HL-60 (cell line): ENCODE measurements around the gene DYRK1A.

Source experiments
- DNase-seq, 2 experiments: peaks; one replicate each; pipeline ENCODE4 v3.0.0-alpha.2; 2010 to 2020; ENCODE audit warnings: low read depth in 1 of 2, low spot score in 1 of 2
- H3K27ac ChIP-seq: fragments of 250-450 bp; sonication (Bioruptor Pico); replicated peaks from 2 replicates; pipeline ENCODE4 v1.5.1; 2020; ENCODE audit warnings: mild to moderate bottlenecking, moderate library complexity
- H3K27me3 ChIP-seq: fragments of 250-450 bp; sonication (Bioruptor Pico); 2 replicates; pipeline ENCODE4 v1.5.1; 2021; ENCODE audit warnings: mild to moderate bottlenecking, moderate library complexity; ENCODE audit not compliant: insufficient read depth, poor library complexity, severe bottlenecking
- H3K4me3 ChIP-seq: replicated peaks from 2 replicates; pipeline ENCODE4 v1.5.1; 2011; ENCODE audit warnings: mild to moderate bottlenecking, control low read depth, low read length; ENCODE audit not compliant: insufficient read depth
- CTCF ChIP-seq: IDR thresholded peaks from one replicate; pipeline ENCODE4 v1.5.1; 2011; ENCODE audit warnings: low read length, control low read depth, inconsistent platforms; ENCODE audit not compliant: insufficient read depth
- GABPA ChIP-seq: IDR thresholded peaks from 2 replicates; pipeline ENCODE4 v1.6.1; 2012; ENCODE audit warnings: low read depth
- POLR2AphosphoS5 ChIP-seq: IDR thresholded peaks from 2 replicates; pipeline ENCODE4 v1.6.1; 2012; ENCODE audit warnings: low read depth
- SPI1 ChIP-seq: IDR thresholded peaks from 2 replicates; pipeline ENCODE4 v1.6.1; 2012; ENCODE audit warnings: low read depth, mild to moderate bottlenecking, borderline replicate concordance
- TF ChIP-seq, protein P1 (sequence below): IDR thresholded peaks from 2 replicates; pipeline ENCODE4 v1.6.1; 2012; ENCODE audit warnings: low read depth; ENCODE audit not compliant: insufficient replicate concordance

Gene DYRK1A

DNA sequence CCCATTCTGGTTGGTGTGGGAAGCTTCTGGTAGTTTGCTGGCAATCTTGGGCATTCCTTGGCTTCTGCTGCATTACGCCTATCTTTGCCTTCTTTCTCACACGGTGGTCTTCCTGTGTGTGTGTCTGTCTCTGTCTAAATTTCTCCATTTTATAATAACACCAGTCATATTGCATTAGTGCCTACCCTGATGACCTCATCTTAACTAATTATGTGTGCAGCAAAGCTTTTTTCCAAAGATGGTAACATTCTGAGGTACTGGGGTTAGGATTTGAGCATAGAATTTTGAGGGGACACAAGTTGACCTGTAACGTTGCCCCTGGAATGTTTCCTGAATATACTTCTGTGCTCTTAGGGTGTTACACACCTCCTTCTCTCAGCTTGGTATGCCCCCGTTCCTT lies 77.1 kb downstream of the DYRK1A start:
- no peak overlapping the region for H3K4me3 ChIP-seq
- no peak overlapping the region for H3K27ac ChIP-seq
- H3K27me3 ChIP-seq: no peaks in the 10 kb centered on the region
- TF ChIP-seq POLR2AphosphoS5 (no peak), GABPA (no peak), CTCF (no peak), SPI1 (no peak)
- TF ChIP-seq, protein P1, sequence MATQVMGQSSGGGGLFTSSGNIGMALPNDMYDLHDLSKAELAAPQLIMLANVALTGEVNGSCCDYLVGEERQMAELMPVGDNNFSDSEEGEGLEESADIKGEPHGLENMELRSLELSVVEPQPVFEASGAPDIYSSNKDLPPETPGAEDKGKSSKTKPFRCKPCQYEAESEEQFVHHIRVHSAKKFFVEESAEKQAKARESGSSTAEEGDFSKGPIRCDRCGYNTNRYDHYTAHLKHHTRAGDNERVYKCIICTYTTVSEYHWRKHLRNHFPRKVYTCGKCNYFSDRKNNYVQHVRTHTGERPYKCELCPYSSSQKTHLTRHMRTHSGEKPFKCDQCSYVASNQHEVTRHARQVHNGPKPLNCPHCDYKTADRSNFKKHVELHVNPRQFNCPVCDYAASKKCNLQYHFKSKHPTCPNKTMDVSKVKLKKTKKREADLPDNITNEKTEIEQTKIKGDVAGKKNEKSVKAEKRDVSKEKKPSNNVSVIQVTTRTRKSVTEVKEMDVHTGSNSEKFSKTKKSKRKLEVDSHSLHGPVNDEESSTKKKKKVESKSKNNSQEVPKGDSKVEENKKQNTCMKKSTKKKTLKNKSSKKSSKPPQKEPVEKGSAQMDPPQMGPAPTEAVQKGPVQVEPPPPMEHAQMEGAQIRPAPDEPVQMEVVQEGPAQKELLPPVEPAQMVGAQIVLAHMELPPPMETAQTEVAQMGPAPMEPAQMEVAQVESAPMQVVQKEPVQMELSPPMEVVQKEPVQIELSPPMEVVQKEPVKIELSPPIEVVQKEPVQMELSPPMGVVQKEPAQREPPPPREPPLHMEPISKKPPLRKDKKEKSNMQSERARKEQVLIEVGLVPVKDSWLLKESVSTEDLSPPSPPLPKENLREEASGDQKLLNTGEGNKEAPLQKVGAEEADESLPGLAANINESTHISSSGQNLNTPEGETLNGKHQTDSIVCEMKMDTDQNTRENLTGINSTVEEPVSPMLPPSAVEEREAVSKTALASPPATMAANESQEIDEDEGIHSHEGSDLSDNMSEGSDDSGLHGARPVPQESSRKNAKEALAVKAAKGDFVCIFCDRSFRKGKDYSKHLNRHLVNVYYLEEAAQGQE: no peak
- DNase-seq: no peak

- Histone ChIP-seq H3K27me3 (no peaks in the 10 kb centered on the region), H3K27ac (no peak overlapping the region), H3K4me3 (no peak overlapping the region)
- TF ChIP-seq SPI1 (no peak), GABPA (no peak), CTCF (no peak), POLR2AphosphoS5 (no peak)
- TF ChIP-seq, protein P1: no peak
- DNase-seq: no peak
Measured at GRCh38 chr21:37445228-37445627, 78.7 kb downstream of the DYRK1A start.

GRCh38 chr21:37446552-37446951 lies 80.0 kb downstream of the DYRK1A start:
- DNase-seq: no peak
- Histone ChIP-seq H3K27me3 (no peaks in the 10 kb centered on the region), H3K4me3 (no peak overlapping the region), H3K27ac (no peak overlapping the region)
- TF ChIP-seq, protein P1: no peak
- no peak for TF ChIP-seq CTCF
- TF ChIP-seq SPI1: no peak
- no peak for TF ChIP-seq POLR2AphosphoS5
- TF ChIP-seq GABPA: no peak
